OCI-LY7 (cell line): ENCODE data around the gene CAP1. TPM values are rescaled to one million over a fixed set of nuclear protein-coding genes. Genes with fewer than 3 reads are reported as not detected.

Source experiments
- BruUV-seq: library from RNA; stranded (reverse); fragments of 400-500 nt; replicated peaks from 2 replicates; lab custom pipeline; 2021; lab: Mats Ljungman, UMichigan
- CTCF ChIA-PET: fragments of 300-600 bp; sonication (Branson Sonifier 250); formaldehyde crosslinking; loops from one replicate; lab custom pipeline; 2022; ENCODE audit warnings: antibody characterized with exemption; ENCODE audit not compliant: unreplicated experiment; lab: Charles Lee
- POLR2A ChIA-PET: fragments of 300-600 bp; sonication (Branson Sonifier 250); formaldehyde crosslinking; loops from one replicate; lab custom pipeline; 2022; ENCODE audit warnings: antibody characterized with exemption; lab: Charles Lee
- DNase-seq: peaks from one replicate; pipeline ENCODE4 v3.0.0-alpha.2; 2015; ENCODE audit warnings: low spot score
- H2AFZ ChIP-seq: fragments of 200-600 bp; sonication (generic), shearing (Covaris generic); 2 replicates; pipeline ENCODE4 v1.6.1; 2014; ENCODE audit warnings: mild to moderate bottlenecking, antibody characterized with exemption, low read length, moderate library complexity
- H3K27ac ChIP-seq: fragments of 200-600 bp; sonication (generic); 2 replicates; pipeline ENCODE4 v1.5.1; 2014; ENCODE audit warnings: mixed run types, low read depth, mild to moderate bottlenecking, moderate library complexity, low read length, inconsistent platforms; ENCODE audit not compliant: poor library complexity, severe bottlenecking
- H3K36me3 ChIP-seq: fragments of 200-600 bp; sonication (generic); 2 replicates; pipeline ENCODE4 v1.6.1; 2014; ENCODE audit warnings: mild to moderate bottlenecking, antibody characterized with exemption, low read length, moderate library complexity, mixed read lengths; ENCODE audit not compliant: insufficient read depth
- H3K4me1 ChIP-seq: fragments of 200-600 bp; sonication (generic); 2 replicates; pipeline ENCODE4 v1.5.1; 2014; ENCODE audit warnings: mild to moderate bottlenecking, low read length; ENCODE audit not compliant: insufficient read depth, poor library complexity, severe bottlenecking
- H3K4me2 ChIP-seq: fragments of 200-600 bp; sonication (generic); 2 replicates; pipeline ENCODE4 v1.6.1; 2014; ENCODE audit warnings: mild to moderate bottlenecking, low read length
- H3K4me3 ChIP-seq: fragments of 200-600 bp; sonication (generic); 2 replicates; pipeline ENCODE4 v1.5.1; 2014; ENCODE audit warnings: mild to moderate bottlenecking, low read depth, low read length; ENCODE audit not compliant: poor library complexity, severe bottlenecking
- H3K79me2 ChIP-seq: fragments of 200-600 bp; sonication (generic); 2 replicates; pipeline ENCODE4 v1.6.1; 2016; ENCODE audit warnings: low read depth, mild to moderate bottlenecking, low read length, moderate library complexity, mixed read lengths; ENCODE audit not compliant: insufficient read depth
- H3K9me2 ChIP-seq: fragments of 200-600 bp; sonication (generic); 2 replicates; pipeline ENCODE4 v1.6.1; 2016; ENCODE audit warnings: mild to moderate bottlenecking, low read length, mixed read lengths; ENCODE audit not compliant: insufficient read depth
- H3K9me3 ChIP-seq: fragments of 200-600 bp; sonication (generic); 2 replicates; pipeline ENCODE4 v1.6.1; 2014; ENCODE audit warnings: mild to moderate bottlenecking, mixed run types, low read length, mixed read lengths
- H4K20me1 ChIP-seq: fragments of 200-600 bp; sonication (generic); 2 replicates; pipeline ENCODE4 v1.6.1; 2014; ENCODE audit warnings: mild to moderate bottlenecking, antibody characterized with exemption, low read length, moderate library complexity, mixed read lengths; ENCODE audit not compliant: insufficient read depth
- EZH2phosphoT487 ChIP-seq: fragments of 200-600 bp; sonication (generic); IDR thresholded peaks from 2 replicates; pipeline ENCODE4 v1.6.1; 2018; ENCODE audit warnings: low read depth, borderline replicate concordance, mild to moderate bottlenecking, mixed run types, antibody characterized with exemption, low read length, moderate library complexity, mixed read lengths
- intact Hi-C: fragments of 100-400 bp; cut with micrococcal nuclease; formaldehyde crosslinking; loops from one replicate; pipeline ENCODE4 v1.10.0; 2022; ENCODE audit not compliant: unreplicated experiment
- total RNA-seq, 2 experiments: library from RNA; depleted of rRNA in 1 of 2; stranded (reverse); fragments of >200 nt in 1 of 2; shearing (Covaris generic) in 1 of 2; gene quantifications; 2 replicates each; pipeline ENCODE4 v1.2.3, GENCODE V29; 2014 to 2022
- TF ChIP-seq, protein P1 (sequence below): fragments of 200-600 bp; sonication (generic); conservative IDR thresholded peaks from 2 replicates; pipeline ENCODE4 v1.5.1; 2014; ENCODE audit warnings: mild to moderate bottlenecking, antibody characterized with exemption, low read length, moderate library complexity, mixed read lengths

The CAP1 gene
- total RNA-seq, 2 experiments from 2014 or later: 193 to 296 TPM

GRCh38 chr1:40039757-40040510 is 595 bp upstream of the CAP1 start:
- CTCF ChIA-PET: interaction anchor here (1.0 to 2.1 kb wide), 3 partner anchors 20 to 120 kb away, joined by 3 to 5 read pairs (median 3); no protein-coding TSS in a partner anchor
- Histone ChIP-seq H3K79me2 (peaks cover 43% of the 10 kb centered on the region), H2AFZ (peak overlapping the region; percentile 56), H3K36me3 (peaks cover 30% of the 10 kb centered on the region), H4K20me1 (peaks cover 21% of the 10 kb centered on the region; the same call in 1 of the 2 replicates), H3K4me1 (peaks cover 51% of the 10 kb centered on the region), H3K9me3 (no peaks in the 10 kb centered on the region), H3K4me3 (peak overlapping the region; percentile 96), H3K4me2 (peak overlapping the region; percentile 91), H3K27ac (peak overlapping the region; percentile 99), H3K9me2 (no peaks in the 10 kb centered on the region)
- intact Hi-C loops: loop anchor here (1.0 to 2.0 kb wide), 3 partner anchors 19 to 43 kb away; no protein-coding TSS in a partner anchor
- POLR2A ChIA-PET: interaction anchor here (0.6 to 3.9 kb wide), 11 partner anchors 10 to 1050 kb away, joined by 3 to 54 read pairs (median 3); no protein-coding TSS in a partner anchor
- BruUV-seq: TSS peak; percentile 84
- no peak for TF ChIP-seq EZH2phosphoT487
- TF ChIP-seq, protein P1, sequence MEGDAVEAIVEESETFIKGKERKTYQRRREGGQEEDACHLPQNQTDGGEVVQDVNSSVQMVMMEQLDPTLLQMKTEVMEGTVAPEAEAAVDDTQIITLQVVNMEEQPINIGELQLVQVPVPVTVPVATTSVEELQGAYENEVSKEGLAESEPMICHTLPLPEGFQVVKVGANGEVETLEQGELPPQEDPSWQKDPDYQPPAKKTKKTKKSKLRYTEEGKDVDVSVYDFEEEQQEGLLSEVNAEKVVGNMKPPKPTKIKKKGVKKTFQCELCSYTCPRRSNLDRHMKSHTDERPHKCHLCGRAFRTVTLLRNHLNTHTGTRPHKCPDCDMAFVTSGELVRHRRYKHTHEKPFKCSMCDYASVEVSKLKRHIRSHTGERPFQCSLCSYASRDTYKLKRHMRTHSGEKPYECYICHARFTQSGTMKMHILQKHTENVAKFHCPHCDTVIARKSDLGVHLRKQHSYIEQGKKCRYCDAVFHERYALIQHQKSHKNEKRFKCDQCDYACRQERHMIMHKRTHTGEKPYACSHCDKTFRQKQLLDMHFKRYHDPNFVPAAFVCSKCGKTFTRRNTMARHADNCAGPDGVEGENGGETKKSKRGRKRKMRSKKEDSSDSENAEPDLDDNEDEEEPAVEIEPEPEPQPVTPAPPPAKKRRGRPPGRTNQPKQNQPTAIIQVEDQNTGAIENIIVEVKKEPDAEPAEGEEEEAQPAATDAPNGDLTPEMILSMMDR: no peak
- DNase-seq: peak; percentile 89

DNA sequence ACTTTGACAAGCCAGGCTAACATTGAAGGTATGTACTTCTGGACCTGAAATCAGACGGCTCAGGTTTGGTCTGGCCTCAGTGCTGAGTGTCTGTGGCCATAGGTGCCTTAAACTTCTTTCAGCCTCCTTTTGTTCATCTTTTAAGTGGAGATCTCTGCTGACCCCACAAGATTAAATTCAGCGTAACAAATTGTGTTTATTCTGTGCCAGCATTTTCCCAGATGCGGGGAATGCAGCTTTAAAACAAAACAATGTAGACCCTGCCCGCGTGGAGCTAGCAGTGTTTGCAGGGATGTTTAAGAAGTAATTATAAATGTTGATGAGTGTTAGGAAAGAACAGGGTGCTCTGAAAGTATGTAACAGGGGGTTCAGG is 923 bp downstream of the CAP1 start:
- peak; percentile 28 for DNase-seq
- H3K27ac ChIP-seq: peak overlapping the region; percentile 69
- POLR2A ChIA-PET: interaction anchor here (0.7 kb wide), 1 partner anchor 21 kb away, joined by 3 read pairs; no protein-coding TSS in a partner anchor
- peaks cover 58% of the 10 kb centered on the region for H3K79me2 ChIP-seq
- BruUV-seq: no TSS peak
- peaks cover 21% of the 10 kb centered on the region; the same call in 1 of the 2 replicates for H4K20me1 ChIP-seq
- H2AFZ ChIP-seq: no peak overlapping the region
- TF ChIP-seq EZH2phosphoT487: no peak
- TF ChIP-seq, protein P1: no peak
- peak overlapping the region; percentile 96 for H3K4me3 ChIP-seq
- H3K4me2 ChIP-seq: peak overlapping the region; percentile 99
- peaks cover 45% of the 10 kb centered on the region for H3K36me3 ChIP-seq
- H3K9me3 ChIP-seq: no peaks in the 10 kb centered on the region
- CTCF ChIA-PET: no interaction called here
- H3K9me2 ChIP-seq: no peaks in the 10 kb centered on the region
- peaks cover 49% of the 10 kb centered on the region for H3K4me1 ChIP-seq
- intact Hi-C loops: no loop called here

- peak overlapping the region; percentile 96 for H3K4me3 ChIP-seq
- H3K36me3 ChIP-seq: peaks cover 52% of the 10 kb centered on the region
- CTCF ChIA-PET: no interaction called here
- H2AFZ ChIP-seq: no peak overlapping the region
- H4K20me1 ChIP-seq: peaks cover 24% of the 10 kb centered on the region; the same call in 1 of the 2 replicates
- H3K9me2 ChIP-seq: no peaks in the 10 kb centered on the region
- no peak for DNase-seq
- H3K27ac ChIP-seq: no peak overlapping the region
- peaks cover 51% of the 10 kb centered on the region for H3K4me1 ChIP-seq
- POLR2A ChIA-PET: interaction anchor here (0.6 to 0.9 kb wide), 3 partner anchors 10 to 71 kb away, joined by 3 to 5 read pairs (median 4); no protein-coding TSS in a partner anchor
- TF ChIP-seq, protein P1: no peak
- no peak for TF ChIP-seq EZH2phosphoT487
- intact Hi-C loops: no loop called here
- H3K79me2 ChIP-seq: peaks cover 67% of the 10 kb centered on the region
- no peaks in the 10 kb centered on the region for H3K9me3 ChIP-seq
- peak overlapping the region; percentile 99 for H3K4me2 ChIP-seq
- BruUV-seq: no TSS peak
These were observed 1.8 kb downstream of the CAP1 start for GRCh38 chr1:40042341-40042740.
